T1000 (cell line): ENCODE measurements around the gene RBM19.
A peak's percentile ranks its signal among the peaks of the same experiment; 100 is the strongest.

Experiments
- DNase-seq: peaks from one replicate; lab custom pipeline; 2025; ENCODE audit warnings: mixed read lengths; lab: John Stamatoyannopoulos, UW

Gene RBM19

DNA sequence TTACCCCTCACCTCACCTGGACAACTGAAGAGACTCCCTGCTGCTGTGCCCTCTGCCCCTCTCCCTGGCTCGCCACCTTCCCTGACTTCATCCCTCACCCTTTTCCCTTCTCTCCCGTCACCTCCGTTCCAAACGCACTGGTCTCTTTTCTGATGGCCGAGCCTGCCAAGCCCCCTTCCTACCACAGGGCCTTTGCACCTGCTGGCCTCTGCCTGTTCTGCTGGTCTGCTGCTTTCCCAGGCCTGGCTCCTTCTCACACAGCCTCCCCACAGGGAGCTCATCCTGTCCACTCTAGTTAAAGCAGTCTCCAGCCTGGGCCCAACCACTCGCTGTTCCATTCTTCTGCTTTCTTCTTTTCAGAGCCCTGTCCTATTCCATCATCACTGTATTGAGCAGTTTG is 34.6 kb downstream of the RBM19 start:
- no peak for DNase-seq

DNA sequence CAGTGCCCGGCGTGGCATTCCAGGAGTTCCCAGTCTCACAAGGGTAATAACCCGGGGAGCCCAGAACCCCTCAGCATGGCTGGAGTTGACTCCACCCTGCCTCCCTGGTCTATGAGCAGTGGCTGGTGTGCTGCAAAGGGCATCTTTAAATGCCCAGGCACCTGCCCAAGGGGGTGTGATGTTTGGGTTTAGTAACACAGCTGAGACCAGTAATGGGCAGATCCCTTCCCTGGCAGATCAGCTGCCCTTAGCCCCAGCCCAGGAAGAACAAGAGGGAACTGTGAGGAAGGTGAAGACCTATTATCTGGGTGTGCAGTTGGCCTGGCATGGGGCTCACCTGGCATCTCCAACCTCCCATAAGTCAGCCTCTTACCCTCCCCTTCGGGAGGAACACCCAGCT is 35.9 kb downstream of the RBM19 start:
- no peak for DNase-seq

DNA sequence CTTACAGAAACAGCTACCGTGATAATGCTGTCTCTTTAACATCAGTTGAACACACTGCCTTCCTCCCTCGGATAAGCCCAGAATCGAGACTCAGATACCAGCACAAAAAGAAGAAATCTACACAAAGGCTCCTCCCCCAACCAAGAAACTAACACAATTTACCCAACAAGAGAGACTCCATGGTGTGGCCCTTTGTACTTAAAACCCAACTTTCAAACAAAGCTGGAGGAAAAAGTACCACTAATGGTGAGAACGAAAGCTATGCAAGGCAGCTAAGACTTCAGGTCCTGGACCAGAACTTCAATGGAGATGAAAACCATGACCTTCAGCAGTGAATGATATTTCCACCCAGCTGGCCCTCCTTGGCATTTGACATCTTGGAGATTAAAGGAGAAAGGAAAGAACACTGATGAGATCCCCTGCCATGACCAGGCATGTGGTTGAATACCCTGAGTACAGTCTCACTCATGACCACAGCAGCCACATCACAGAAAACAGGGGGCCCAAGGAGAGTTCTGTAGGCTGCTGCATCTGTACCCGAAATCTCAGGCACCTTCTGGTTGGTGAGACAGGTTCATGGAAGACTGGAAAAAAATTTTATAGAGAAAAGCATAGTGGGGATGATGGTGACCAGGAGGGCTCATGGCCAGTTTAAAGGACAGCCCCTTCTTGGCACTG is 36.7 kb downstream of the RBM19 start:
- no peak for DNase-seq

DNA sequence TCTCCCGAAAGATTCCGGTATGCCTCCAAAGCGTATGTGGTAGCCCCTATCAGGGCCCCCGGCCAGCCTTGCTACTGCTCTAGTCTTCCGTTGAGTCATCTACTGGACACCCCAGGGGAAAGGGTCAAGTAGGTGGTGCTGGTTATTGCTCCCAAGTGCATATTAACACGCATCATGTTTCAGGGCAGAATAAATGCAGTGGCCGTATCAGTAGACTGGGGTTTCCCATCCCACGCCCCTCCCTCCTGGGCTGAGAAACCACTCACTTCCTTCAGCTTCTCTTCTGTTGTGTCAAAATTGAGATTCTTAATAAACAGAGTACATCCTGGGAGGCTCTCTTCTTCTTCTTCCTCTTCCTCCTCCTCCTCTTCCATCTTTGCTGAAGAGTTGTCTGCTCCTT is 39.3 kb downstream of the RBM19 start:
- DNase-seq = no peak

DNA sequence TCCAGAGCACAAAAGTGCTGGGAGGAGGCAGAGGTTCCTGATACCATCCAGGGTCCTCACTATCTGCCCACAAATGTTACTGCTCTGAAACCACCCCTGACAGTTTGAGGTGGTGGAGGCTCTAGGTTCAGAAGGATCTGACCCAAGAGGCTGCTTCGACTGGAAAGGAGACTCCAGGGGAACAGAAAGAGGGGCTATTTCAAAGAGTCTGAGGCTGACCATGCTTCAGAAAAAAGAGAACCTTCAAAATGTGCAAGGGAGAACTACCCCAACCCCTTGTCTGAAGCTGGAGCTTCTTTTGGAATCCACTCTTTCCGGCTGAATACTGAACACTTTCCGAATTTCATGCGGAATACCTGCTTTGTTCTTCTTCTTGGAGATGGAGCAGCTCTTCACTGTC is 41.8 kb downstream of the RBM19 start:
- DNase-seq = no peak

DNA sequence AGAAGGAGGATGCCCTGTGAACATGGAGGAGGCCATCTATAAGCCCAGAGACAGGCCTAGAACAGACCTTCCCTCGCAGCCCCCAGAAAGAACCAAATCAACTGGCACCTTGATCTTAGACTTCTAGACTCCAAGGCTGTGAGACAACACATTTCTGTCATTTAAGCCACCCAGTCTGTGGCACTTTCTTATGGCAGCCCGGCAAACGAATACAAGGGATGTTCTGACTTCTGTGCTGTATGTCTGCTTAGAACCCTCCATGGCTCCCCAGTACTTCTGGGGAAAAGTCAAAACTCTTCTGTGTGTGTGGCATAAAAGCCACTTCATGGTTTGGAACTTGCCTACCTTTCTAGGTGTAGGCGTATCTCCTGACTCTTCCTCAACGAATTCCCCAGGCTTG is 42.9 kb downstream of the RBM19 start:
- DNase-seq = no peak

DNA sequence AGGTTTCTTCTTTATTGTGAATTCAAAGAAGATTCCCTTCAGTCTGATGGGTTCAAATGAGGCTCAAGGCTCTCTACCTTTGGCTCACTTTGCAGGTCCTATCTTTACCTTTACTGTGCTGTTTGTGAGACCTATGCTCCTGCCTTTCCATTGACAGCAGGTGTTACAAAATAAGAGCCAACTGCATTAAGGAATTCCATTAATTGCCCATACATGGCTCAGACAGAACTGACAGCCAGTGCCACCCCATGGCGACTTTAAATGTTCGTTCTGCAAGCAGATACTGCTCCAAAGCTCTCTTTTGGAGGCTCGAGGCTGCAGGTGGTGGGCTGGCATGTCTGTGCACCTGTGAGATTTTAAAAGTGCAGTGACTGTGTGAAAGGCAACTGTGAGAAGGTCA is 44.7 kb downstream of the RBM19 start:
- no peak for DNase-seq

DNA sequence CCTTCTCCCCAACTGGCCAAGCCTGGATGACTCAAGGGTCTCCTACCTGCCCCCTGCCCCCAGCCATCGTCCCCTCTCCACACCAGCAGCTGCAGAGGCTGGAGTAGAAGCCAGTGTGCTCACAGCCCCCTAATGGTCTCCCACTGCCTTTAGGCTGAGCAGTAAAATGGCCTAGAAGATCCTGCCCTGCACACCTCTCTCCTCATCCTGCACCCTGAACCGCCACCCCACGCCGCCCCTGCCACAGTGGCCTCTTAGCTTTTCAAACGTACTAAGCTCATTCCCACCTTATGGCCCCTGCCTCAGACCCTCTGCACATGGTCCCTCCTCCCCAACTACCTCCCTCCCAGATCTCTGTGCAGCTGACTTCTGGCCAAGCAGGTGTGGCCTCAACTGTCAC is 46.3 kb downstream of the RBM19 start:
- DNase-seq = no peak

DNA sequence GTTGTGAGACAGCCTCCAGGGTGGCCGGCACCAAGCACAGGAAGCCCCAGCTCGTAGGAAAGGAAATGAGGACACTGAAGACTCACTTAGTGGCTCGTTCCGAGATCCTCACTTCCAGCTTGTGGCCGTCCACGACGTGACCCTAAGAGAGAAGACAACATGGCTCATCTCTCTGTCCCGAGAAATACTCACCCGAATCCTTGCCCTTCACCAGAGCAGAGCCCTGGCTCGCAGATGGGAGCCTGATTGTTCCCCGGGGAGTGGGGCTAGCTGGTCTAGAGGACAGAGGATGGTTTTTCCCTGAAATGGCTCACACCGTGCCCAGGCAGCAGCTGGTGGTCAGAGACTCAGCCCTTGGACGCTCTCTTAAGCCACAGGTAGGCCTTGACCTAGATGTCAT is 47.8 kb downstream of the RBM19 start:
- DNase-seq = no peak

DNA sequence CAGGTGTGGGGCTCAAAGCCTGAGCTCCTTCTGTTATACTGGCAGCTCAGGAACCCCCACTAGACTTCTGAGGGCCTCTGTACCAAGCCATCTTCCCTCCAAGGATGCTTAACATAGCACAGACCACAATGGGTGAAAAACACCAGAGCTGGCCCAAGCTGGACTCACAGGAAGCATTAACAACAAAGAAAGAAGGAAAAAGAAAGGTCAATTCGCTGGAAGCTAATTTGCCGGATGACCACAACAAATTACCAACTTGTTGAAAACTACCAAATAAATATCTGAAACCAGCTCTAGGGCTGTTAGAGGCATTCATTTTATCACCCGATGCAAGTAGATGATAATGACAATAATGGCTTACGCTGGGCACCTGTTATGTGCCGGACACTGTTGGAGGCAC is 48.7 kb downstream of the RBM19 start:
- DNase-seq = no peak

DNA sequence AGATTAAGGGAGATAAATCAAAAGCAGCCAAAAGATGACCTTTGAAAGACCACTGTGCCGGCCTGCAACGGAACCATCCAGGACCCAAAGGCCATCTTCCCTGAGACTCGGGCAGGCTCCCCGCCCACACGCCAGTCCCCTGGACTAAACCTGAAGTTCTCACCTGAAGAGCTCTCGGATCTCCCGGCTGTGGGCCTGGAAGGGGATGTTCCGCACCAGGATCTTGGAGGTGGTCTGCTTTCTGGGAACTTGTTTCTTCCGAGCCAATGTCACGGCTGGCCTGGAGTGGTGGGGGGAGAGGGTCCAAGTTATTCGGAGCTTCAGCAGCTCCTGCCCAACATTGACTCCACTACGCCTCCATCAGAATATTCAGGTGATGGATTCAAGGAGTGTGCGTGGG is 51.3 kb downstream of the RBM19 start:
- no peak for DNase-seq

DNA sequence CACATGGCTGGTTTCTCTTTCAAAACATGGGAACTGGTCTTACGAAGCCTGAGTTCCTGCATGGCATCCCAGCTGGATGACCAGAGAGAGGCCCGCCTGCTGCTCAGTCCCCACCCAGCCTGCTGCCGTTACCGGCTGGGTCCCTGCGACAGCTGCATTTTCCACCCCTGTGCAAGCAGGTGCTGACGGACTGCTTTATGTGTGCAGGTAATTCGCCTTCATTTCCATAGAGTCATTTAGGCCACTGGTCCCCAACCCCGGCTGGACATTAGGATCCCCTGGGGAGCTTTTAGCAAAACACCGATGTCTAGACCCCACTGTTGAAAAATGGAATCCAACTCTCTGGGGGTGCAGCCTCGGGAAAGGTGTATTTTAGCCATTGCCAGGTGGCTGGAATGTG is 51.9 kb downstream of the RBM19 start:
- no peak for DNase-seq

DNA sequence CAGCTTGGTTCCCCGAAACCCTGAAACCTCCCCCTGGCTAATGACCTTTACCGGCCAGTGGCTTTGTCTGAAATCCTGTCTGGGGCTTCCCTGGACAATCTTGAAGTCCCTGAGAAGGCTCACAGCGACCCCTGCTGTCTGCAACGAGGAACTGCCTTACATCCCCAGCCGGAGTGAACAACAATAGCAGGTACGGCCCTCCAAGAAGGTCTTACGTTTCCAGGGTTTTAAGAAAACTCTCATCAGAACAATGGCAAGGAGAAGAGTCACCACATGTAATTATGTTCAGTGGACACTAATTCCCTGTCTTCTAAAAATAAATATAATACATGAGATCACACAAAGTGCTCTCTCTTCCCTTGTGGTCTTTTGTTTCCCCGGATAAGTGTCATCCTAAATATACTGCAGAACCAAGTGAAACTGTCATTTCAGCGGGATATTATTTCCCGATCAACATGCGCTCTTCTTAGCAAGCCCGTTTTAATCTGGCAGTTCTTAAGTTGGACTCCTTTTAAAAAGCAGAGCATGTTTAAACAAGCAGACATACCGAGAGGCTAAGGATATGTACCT is 53.3 kb downstream of the RBM19 start:
- peak; percentile 32 for DNase-seq

DNA sequence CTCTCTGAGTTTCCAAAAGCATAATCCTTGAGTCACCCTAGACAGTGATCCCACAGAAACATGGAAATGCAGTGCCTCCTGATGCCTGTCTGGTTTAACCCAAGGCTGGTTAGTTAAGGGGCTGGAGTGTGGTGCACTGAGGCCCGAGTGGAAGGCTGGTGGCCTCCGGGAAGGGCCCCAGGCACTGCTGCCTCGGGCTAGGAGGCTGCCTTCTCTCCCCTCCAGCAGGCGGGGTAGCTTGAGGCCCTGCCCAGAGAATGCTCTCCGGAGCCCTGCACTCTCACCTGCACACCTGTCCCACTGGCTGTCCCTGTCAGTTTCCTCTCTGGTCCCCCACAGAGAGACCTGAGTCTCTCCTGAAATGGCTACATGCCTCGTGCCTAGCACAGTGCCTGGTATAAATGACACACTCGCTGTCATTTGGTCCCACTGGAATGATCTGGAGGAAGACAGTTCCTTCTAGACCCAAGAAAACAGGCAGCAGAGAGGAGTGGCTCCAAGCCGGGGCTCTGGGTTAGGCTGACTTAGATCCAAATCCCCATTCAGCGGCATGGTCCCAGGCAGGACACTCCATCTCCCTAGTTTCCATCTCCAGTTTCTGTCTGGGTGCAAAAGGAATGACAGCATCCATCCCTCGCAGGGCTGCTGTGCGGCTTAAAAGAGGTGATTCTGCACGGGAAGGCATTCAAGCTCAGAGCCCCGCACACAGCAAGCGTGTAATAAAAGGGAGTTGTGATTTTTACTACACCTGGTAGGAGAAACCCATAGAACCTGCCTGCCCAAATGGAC is 54.0 kb downstream of the RBM19 start:
- no peak for DNase-seq

DNA sequence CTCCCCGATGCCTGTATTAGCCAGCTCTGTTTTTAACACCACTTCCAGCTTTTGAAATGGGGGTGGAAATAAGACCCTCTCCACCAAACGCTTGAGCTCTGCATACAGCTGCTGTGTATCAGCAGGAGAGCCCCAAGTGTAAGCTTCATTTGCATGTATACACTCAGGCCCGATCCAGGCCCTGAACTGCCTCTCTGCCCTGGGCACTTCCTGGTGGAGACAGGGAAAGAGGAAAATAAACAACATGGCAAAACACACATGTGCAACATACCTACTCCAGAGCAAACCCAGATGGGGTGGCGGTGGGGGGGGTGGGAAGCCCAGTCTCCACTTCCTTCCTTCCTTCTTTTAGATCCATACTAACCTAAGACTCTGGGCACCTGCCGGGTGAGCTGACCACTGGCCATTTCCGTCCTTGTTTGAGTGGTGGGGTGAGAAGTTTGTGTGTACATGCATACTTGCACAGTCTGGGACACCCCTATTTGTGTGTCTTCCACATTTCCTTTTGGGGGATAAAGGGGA is 55.3 kb downstream of the RBM19 start:
- no peak for DNase-seq

DNA sequence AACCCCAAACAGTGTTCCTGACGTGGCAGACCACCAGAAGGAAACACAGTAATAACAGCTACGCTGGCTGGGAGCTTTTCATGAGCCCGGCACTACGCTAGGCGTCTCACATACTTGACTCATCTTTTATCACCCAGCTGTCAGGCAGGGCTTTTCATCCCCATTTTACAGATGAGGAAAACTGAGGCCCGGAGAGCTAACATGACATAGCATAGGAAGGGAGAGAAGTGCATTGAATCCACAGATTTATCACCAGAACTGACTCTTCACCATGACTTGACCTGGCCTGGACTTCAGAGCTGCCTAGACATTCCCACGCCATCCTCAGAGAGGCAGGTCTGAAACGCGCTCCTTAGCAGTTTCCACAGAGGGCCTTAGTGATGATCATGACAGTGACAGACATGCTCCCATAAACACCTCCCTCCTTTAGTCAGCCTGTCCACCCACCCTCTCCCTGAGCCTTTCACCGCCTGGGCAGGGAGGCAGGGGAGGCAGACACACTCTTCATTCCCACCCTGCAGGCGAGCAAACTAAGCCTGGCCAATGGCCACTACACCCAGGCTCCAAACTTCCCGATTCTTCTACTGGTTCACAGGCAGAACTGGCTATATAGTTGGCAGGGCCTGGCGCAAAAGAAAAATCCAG is 56.2 kb downstream of the RBM19 start:
- DNase-seq = no peak

DNA sequence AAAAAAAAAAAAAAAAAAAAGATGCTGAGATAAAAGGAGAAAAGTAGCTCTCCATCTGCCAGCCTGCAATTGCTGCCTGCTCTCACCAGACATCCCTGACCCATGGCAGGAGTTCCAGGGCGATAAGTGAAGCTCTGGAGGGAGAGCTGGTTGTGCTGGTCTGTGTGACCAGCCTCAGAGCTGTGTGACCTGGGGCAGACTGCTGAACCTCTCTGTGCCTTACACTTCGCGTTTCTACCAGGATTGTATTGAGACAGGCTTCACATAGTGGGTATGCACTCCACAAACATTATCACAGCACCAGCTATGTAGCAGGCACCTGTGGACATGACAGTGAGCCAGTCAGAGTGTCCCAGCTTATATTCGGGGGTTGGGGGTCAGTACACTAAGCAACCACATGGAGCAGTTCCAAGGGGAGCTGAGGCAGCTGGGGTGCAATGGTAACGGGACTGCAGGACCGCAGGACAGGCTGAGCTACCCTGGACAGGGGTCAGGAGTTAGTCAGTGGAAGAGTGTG is 57.5 kb downstream of the RBM19 start:
- no peak for DNase-seq

DNA sequence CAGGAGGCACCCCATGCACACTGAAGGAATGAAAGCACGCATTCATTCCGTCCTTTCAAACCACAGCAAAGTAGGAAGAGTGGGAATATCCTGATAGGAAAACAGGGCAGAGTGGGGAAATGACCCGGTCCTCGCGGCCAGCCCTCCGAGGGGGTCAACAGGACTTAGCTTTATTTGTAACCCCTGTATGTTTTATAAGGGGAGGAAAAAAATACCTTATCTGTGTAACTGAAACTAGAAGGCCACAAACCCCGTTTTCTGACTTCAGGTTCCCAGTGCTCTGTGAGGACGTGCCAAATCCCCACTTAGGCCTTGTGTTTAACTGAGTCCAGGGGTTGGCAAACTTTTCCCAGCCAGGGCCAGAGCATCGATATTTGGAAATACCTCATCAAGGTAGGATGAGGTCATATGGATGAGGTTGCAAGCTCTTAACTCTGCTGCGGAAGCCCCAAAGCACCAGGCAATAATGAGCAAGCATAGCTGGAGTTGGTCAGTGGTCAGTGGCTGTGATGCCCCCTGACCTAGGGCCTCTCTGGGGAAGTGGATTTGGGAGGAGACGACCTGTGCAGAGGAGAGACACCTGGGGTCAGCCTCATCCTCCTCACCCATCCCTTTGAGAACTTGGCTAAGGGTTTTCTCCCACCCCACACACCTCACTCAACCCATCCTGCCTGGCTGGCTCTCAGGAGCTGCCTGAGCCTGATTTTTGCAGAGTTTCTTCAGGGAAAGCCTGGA is 58.5 kb downstream of the RBM19 start:
- DNase-seq = no peak

DNA sequence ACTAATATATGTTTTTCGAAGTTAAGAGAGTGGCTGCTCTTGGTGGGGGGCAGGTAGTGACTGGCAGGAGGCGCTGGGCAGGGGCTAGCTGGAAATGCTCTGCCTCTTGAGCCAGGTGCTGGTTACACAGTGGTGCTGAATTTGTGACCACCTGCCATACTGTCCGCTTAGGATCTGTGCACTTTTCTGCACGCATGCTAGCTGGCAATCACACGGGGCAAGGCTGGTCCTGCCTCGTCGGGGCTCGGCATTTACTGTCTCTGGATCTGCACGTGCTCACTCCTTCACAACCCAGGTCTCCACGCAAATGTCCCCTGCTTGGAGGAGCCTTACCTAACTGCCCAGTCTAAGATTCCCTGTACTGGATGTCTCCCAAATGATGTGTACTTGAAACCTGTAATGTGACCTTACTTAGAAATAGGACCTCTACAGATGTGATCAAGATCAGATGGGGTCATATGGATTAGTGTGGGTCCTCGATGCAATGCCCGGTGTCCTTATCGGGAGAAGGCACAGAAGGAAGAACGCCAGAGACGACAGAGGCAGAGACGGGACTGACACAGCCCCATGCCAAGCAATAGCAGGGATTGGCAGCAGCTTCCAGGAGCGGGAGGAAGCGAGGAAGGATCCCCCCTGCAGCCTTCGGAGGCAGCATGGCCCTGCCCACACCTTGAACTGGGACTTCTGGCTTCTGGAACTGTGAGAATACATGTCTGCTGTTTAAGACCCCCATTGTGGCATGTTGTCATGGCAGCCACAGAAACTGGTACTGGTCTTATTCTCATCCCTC is 59.5 kb downstream of the RBM19 start:
- DNase-seq = no peak

DNA sequence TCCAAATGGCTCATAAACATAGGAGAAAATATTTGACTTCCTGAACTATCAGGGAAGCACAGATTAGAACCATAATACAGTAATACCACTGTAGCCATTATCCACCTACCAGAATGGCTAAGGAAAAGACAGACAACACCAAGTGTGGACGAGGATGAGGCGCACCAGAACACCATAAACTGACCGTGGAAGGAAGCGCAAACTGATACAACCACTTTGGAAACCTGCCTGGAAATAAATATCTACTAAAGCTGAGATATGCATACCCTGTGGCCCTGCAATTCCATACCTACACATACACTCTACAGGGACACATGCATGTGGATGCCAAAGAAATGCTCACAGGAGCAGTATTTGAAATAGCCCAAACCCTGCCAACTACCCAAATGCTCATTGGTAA is 60.3 kb downstream of the RBM19 start:
- no peak for DNase-seq

DNA sequence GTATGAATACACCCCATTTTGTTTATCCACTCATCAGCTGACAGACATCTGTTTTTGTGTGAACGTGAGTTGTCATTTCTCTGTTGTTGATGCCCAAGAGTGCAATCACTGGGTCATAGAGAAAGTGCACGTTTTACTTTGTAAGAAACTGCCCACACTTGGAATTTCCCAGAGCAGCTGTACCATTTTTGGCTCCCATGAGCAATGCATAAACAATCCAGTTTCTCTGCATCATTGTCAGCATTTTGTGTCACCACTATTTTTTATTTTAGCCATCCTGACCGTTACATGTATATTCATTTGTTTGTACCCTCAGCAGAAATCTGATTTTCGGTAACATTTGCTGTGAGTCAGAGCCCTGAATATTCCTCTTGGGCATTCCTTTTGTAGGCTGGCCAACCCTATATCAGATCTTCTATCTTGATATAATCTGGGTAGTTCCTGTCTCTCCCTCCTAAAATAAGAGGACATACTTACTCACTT is 62.7 kb downstream of the RBM19 start:
- DNase-seq = peak; percentile 19
